Esophagus (tissue), 2 donors: ENCODE measurements around the gene ZNF423. TPM values are rescaled to one million over a fixed set of nuclear protein-coding genes. Genes with fewer than 3 reads are reported as not detected.

Source experiments
- H3K27ac ChIP-seq, 2 donors: one replicate each; pipeline ENCODE4 v1.5.1; 2013; ENCODE audit warnings: low read depth in 2 of 2, mild to moderate bottlenecking in 2 of 2, inconsistent platforms in 1 of 2, low read length in 1 of 2, moderate library complexity in 1 of 2
- H3K27me3 ChIP-seq, 2 donors: one replicate each; pipeline ENCODE4 v1.6.1; 2013; ENCODE audit warnings: low read length in 2 of 2, control low read depth in 1 of 2, mild to moderate bottlenecking in 1 of 2; ENCODE audit not compliant: insufficient read depth in 2 of 2, control insufficient read depth in 1 of 2
- H3K36me3 ChIP-seq, 2 donors: one replicate each; pipeline ENCODE4 v1.6.1; 2013; ENCODE audit warnings: low read length in 1 of 2; ENCODE audit not compliant: control insufficient read depth in 2 of 2, insufficient read depth in 2 of 2
- H3K4me1 ChIP-seq, 2 donors: one replicate each; pipeline ENCODE4 v1.6.1; 2013; ENCODE audit warnings: low read length in 1 of 2; ENCODE audit not compliant: control insufficient read depth in 2 of 2, insufficient read depth in 2 of 2
- H3K4me3 ChIP-seq, 2 donors: one replicate each; pipeline ENCODE4 v1.5.1; 2013; ENCODE audit warnings: low read length in 2 of 2, mild to moderate bottlenecking in 2 of 2, low read depth in 1 of 2, moderate library complexity in 1 of 2
- H3K9me3 ChIP-seq, 2 donors: one replicate each; pipeline ENCODE4 v1.6.1; 2013; ENCODE audit warnings: mild to moderate bottlenecking in 2 of 2, low read depth in 1 of 2, low read length in 1 of 2, moderate library complexity in 1 of 2; ENCODE audit not compliant: control insufficient read depth in 2 of 2, insufficient read depth in 1 of 2
- WGBS, 2 donors: extraction: QIAGEN DNeasy Blood & Tissue Kit; methylation state at CpG; one replicate each; pipeline ENCODE4 v1.1.7; 2013; 5-methylcytosine and 5-hydroxymethylcytosine counted together
- polyA plus RNA-seq, 2 donors: library from polyadenylated mRNA; stranded (reverse); fragments of 200-250 nt; gene quantifications; one replicate each; pipeline ENCODE4 v1.2.3, GENCODE V29; 2013
- donor health status: healthy with polysubstance abuse.
- donor health status: Bipolar disorder and iron deficiency.

The ZNF423 gene
- polyA plus RNA-seq, 2 donors, result 0.53 to 0.67 TPM

- Histone ChIP-seq H3K9me3 (no peaks in the 10 kb centered on the region), H3K4me3 (no peak overlapping the region), H3K27me3 (no peaks in the 10 kb centered on the region), H3K36me3 (no peaks in the 10 kb centered on the region), H3K4me1 (peaks cover 0 to 4% of the 10 kb centered on the region in 2 donors), H3K27ac (no peak overlapping the region)
- 56 to 64% methylated on average over 15 of the region's 15 CpGs for WGBS, 2 donors
Measured at GRCh38 chr16:49750341-49751000, 105.4 kb downstream of the ZNF423 start.

- H3K27ac ChIP-seq, result no peak overlapping the region
- H3K36me3 ChIP-seq, result no peaks in the 10 kb centered on the region
- no peak overlapping the region for H3K4me3 ChIP-seq
- H3K9me3 ChIP-seq, result no peaks in the 10 kb centered on the region
- H3K4me1 ChIP-seq, result peaks cover 0 to 2% of the 10 kb centered on the region in 2 donors
- H3K27me3 ChIP-seq, result no peaks in the 10 kb centered on the region
- WGBS, 2 donors, result 63 to 70% methylated on average over 9 of the region's 9 CpGs
Measured at GRCh38 chr16:49749816-49750215, 106.1 kb downstream of the ZNF423 start.

- H3K36me3 ChIP-seq, result no peaks in the 10 kb centered on the region
- WGBS, 2 donors, result 32 to 39% methylated on average over 11 of the region's 11 CpGs
Measured at GRCh38 chr16:49748322-49748721, 107.6 kb downstream of the ZNF423 start.

GRCh38 chr16:49747654-49748053 is 108.3 kb downstream of the ZNF423 start:
- 82 to 94% methylated on average over 3 of the region's 3 CpGs for WGBS, 2 donors
- Histone ChIP-seq H3K4me3 (no peak overlapping the region), H3K9me3 (no peaks in the 10 kb centered on the region), H3K4me1 (no peaks in the 10 kb centered on the region), H3K36me3 (no peaks in the 10 kb centered on the region), H3K27ac (no peak overlapping the region), H3K27me3 (no peaks in the 10 kb centered on the region)

More at GRCh38 chr16:49748322-49748721, 107.6 kb downstream of the ZNF423 start:
- Histone ChIP-seq H3K9me3 (no peaks in the 10 kb centered on the region), H3K27ac (no peak overlapping the region), H3K4me1 (no peaks in the 10 kb centered on the region), H3K27me3 (no peaks in the 10 kb centered on the region), H3K4me3 (no peak overlapping the region)

- Histone ChIP-seq H3K27me3 (no peaks in the 10 kb centered on the region), H3K4me1 (no peaks in the 10 kb centered on the region), H3K4me3 (no peak overlapping the region), H3K36me3 (no peaks in the 10 kb centered on the region), H3K9me3 (no peaks in the 10 kb centered on the region), H3K27ac (no peak overlapping the region)
- 85 to 89% methylated on average over 13 of the region's 13 CpGs for WGBS, 2 donors
Measured at GRCh38 chr16:49746545-49746944, 109.4 kb downstream of the ZNF423 start.

- no peaks in the 10 kb centered on the region for H3K27me3 ChIP-seq
- H3K4me3 ChIP-seq, result no peak overlapping the region
- no peak overlapping the region for H3K27ac ChIP-seq
- H3K36me3 ChIP-seq, result no peaks in the 10 kb centered on the region
- H3K9me3 ChIP-seq, result no peaks in the 10 kb centered on the region
- 54 to 81% methylated on average over 11 of the region's 11 CpGs for WGBS, 2 donors
- H3K4me1 ChIP-seq, result no peaks in the 10 kb centered on the region
Measured at GRCh38 chr16:49745311-49745747, 110.6 kb downstream of the ZNF423 start.

GRCh38 chr16:49744244-49745220 is 111.4 kb downstream of the ZNF423 start:
- no peaks in the 10 kb centered on the region for H3K36me3 ChIP-seq
- no peak overlapping the region for H3K27ac ChIP-seq
- 81 to 89% methylated on average over 19 of the region's 19 CpGs for WGBS, 2 donors
- no peak overlapping the region for H3K4me3 ChIP-seq
- no peaks in the 10 kb centered on the region for H3K9me3 ChIP-seq
- no peaks in the 10 kb centered on the region for H3K4me1 ChIP-seq
- no peaks in the 10 kb centered on the region for H3K27me3 ChIP-seq

GRCh38 chr16:49743658-49744057 is 112.3 kb downstream of the ZNF423 start:
- 78 to 84% methylated on average over 10 of the region's 10 CpGs for whole genome bisulfite sequencing, 2 donors
- Histone ChIP-seq H3K36me3 (no peaks in the 10 kb centered on the region), H3K27ac (no peak overlapping the region), H3K4me3 (no peak overlapping the region), H3K9me3 (no peaks in the 10 kb centered on the region), H3K4me1 (no peaks in the 10 kb centered on the region), H3K27me3 (no peaks in the 10 kb centered on the region)

GRCh38 chr16:49743203-49743464 is 112.8 kb downstream of the ZNF423 start:
- H3K4me1 ChIP-seq, result no peaks in the 10 kb centered on the region
- H3K9me3 ChIP-seq, result no peaks in the 10 kb centered on the region
- H3K27me3 ChIP-seq, result no peaks in the 10 kb centered on the region
- H3K4me3 ChIP-seq, result no peak overlapping the region
- 82 to 85% methylated on average over 4 of the region's 4 CpGs for WGBS, 2 donors
- H3K27ac ChIP-seq, result no peak overlapping the region
- H3K36me3 ChIP-seq, result no peaks in the 10 kb centered on the region
